GM21526 (cell line): Measurements from ENCODE around the gene RFX8.
"Not testable (repeated sequence)": the region's sequence is repeated elsewhere in the genome, so short reads cannot be mapped to it uniquely, and the experiment has no call there.

Experiments
- ATAC-seq: cut with Tn5 transposase; IDR thresholded peaks from one replicate; pipeline ENCODE4 v1.9.1; 2021; ENCODE audit warnings: moderate library complexity; ENCODE audit not compliant: unreplicated experiment, low FRiP score

The RFX8 gene

GRCh38 chr2:101355401-101356054 lies 119.4 kb downstream of the RFX8 start:
- no peak for ATAC-seq

- ATAC-seq, result no peak
Measured at GRCh38 chr2:101354420-101355311, 120.2 kb downstream of the RFX8 start.

GRCh38 chr2:101352631-101353030 lies 122.3 kb downstream of the RFX8 start:
- ATAC-seq, result not testable (repeated sequence)

GRCh38 chr2:101351207-101351606 lies 123.7 kb downstream of the RFX8 start:
- no peak for ATAC-seq

- ATAC-seq, result no peak
Measured at GRCh38 chr2:101349893-101350662, 124.8 kb downstream of the RFX8 start.

GRCh38 chr2:101348883-101349282 lies 126.0 kb downstream of the RFX8 start:
- ATAC-seq, result no peak
